Measurements from ENCODE around the gene CHST7.

DNA sequence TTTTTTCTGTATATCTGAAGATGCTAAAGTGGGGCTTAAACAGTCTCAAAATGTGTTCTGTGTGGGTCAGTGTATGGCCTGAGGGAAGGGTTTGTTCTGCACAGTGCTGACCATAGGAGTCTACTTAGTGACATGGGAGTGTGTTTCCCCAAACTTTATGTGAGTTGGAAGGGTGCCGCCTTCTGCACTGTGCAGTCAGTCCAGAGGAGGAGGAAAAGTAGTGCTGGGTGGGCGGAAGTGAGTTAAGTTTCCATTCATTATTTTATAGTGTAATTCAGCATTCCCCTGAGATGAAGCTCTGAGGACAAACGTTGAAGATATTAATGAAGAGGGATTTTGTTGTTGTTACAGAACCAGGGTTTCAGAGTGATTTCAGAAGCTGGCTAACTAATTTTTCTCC, 2.9 kb downstream of the CHST7 start:
- no peak for TF ChIP-seq SUZ12 (IDR thresholded peaks at IDR 0.05; ENCODE audit: extremely low read depth, insufficient read depth, insufficient read length)
- no peak for TF ChIP-seq ZNF274 (IDR thresholded peaks at IDR 0.05; ENCODE audit: low read depth, low read length)

Data from NT2/D1 (cell line).